Fibroblast of lung (primary cell): Measurements from ENCODE around the gene CENPP.

ENCODE experiments used
- CTCF ChIP-seq, 2 donors: IDR thresholded peaks in 1 of 2; conservative IDR thresholded peaks in 1 of 2; 1 replicate in 1 of 2; 2 replicates in 1 of 2; pipeline ENCODE4 v1.5.1; 2011 to 2012; ENCODE audit warnings: low read length in 2 of 2, control low read depth in 1 of 2, inconsistent platforms in 1 of 2, low read depth in 1 of 2, mild to moderate bottlenecking in 1 of 2
- EZH2 ChIP-seq: IDR thresholded peaks from 2 replicates; pipeline ENCODE4 v1.5.1; 2012; ENCODE audit warnings: low read length, control low read depth, mild to moderate bottlenecking; ENCODE audit errors: missing control alignments

GRCh38 chr9:92619601-92620300 is 294.0 kb downstream of the CENPP start:
- no peak for TF ChIP-seq CTCF (conservative IDR thresholded peaks at IDR 0.05 in 1 of 2, IDR thresholded peaks at IDR 0.05 in 1 of 2; ENCODE audit: low read depth in 1 of 2, low read length in 2 of 2)
- TF ChIP-seq EZH2 = no peak
